ENCODE measurements around the gene RAD54L.

DNA sequence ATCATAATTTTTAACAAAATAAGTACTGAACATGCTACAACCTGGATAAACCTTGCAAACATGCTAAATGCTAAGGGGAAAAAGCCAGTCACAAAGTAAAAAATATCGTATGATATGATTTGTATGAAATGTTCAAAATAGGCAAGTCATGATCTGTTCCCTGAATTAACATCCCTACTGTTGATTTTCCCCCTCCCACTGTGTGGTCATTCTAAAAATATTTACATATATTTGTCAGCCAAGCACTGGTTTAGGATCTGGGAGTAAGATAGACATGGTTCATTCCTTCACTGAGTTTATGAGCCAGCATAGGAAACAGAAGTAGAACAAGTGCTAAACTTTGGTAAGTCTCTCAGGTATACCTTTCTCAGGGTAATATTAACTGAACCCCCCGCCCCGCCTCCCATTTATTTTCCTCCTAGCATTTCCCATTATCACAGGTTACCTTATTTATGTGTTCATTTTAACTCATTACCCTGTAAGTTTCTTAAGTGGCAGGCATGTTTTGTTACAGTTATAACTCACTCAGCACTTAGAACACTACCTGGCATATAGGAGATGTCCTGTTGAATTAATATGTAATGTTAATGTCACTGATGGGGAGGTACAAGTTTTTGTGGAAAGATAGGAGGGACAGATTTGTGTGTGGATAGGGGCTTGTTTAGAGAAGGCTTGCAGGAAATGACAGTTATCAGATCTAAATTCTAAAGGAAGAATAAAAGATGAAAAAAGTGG, 68.3 kb downstream of the RAD54L start:
- TF ChIP-seq EZH2 (IDR thresholded peaks at IDR 0.05) (no peak), POLR2AphosphoS5 (IDR thresholded peaks at IDR 0.05; ENCODE audit: borderline replicate concordance, low read depth, low read length) (no peak), FOXP2 (optimal IDR thresholded peaks at IDR 0.05; ENCODE audit: control extremely low read depth, extremely low read length, insufficient read depth) (no peak)
